IPS-18c (cell line): ENCODE results near the gene SRGAP1.
"Not testable (repeated sequence)": the region's sequence is repeated elsewhere in the genome, so short reads cannot be mapped to it uniquely, and the experiment has no call there.

Experiments
- H3K4me3 ChIP-seq: 2 replicates; pipeline ENCODE4 v1.7.0; 2013; ENCODE audit warnings: low read depth, mild to moderate bottlenecking, low read length, moderate library complexity; ENCODE audit not compliant: insufficient read depth
- H3K9me3 ChIP-seq: one replicate; pipeline ENCODE4 v1.6.1; 2013; ENCODE audit warnings: mild to moderate bottlenecking, low read length, moderate library complexity; ENCODE audit not compliant: control insufficient read depth, insufficient read depth

The SRGAP1 gene

DNA sequence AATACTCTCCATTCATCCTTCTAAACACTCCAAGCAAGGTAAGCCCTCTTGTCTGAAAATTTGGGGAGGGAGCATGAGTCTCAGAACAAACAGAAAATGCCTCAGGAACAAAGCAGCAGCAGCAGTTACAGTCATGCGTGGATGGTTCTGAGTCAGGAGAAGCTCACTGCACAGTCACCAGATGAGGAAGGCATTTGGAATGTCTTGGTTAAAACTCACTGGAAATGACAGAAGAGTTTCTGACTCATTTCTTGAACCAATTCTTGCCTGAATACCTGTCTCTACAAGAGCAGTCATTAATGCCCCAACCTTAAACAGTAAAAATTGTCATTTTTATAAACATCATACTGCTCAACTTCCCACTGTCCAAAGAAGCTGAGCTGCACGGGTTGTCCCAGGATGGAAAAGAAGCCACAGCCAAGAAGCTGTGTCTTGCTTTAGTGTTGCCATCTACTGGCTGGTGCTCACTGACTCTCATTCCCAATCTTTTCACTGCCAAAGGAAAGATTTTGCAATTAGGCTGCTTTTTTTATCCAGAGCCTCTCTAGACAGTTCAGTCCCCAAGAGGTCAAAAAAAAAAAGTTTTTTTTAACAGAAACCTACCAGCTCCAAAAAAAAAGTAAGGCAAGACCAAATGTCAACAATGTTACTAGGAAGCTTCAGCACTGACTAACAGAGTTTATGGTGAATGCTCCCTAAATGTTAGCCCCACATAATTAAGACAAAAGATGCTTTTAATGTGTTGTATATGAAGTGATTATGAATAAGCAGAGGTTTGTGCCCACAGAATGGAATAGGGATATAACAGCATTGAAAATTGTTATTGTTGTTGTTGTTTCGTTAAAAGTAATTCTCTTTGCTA lies 337.2 kb downstream of the SRGAP1 start:
- Histone ChIP-seq H3K9me3 (no peaks in the 10 kb centered on the region), H3K4me3 (no peak overlapping the region)

DNA sequence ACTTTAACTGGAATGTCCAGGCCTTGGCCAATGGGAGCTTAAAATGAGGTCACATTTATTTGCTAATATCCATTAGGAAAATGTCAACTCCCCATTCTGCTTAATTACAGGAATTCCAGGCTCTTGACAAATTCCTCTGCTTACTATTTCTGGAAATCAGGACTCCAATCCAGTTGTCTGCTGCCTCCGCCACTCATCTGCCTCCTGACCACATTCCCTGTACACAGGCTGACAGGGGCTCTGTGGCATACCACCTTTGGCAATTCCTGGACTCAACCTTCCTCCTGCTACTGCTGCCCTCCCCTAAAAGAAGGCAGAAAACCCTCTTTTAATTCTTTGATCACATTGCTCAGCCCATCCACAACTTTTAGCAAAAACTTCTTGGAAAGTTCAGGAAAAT lies 339.7 kb downstream of the SRGAP1 start:
- Histone ChIP-seq H3K4me3 (no peak overlapping the region), H3K9me3 (no peaks in the 10 kb centered on the region)

DNA sequence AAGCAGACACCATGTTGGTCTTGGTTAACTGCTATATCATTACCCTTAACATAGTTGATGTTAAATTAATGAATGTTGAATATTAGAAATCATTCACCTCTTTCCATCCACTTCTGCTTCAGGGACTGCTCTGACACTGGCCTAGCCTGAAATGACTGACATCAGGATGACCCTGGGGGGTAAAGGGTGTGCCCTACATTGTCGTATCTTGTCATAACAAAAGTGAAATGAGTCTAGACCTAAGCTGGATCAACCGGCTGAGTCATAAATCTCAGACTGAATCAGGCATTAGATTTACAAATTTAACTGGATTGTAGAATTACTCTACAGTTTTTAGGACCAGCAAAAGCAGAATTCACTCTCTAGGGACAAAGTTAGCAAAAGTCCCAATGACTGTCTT lies 342.3 kb downstream of the SRGAP1 start:
- Histone ChIP-seq H3K4me3 (no peak overlapping the region), H3K9me3 (no peaks in the 10 kb centered on the region)

DNA sequence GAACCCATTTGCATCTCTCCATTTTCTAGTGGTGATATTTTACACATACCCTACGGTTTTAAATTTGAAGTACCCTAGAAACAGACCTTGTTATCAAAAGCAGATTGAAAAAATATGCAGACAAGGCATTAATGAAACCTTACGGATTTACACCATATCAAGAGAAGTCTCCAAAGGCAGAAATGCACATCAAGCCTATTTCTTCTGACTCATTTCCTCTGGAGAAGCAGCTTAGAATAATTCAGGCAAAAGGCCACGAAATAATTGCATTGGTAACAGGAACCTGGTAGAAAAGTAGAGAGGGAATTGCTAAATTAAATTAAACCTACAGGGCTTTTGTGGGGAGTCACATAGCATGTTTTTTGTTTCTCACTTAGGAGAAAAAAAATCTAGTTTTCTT lies 342.9 kb downstream of the SRGAP1 start:
- Histone ChIP-seq H3K9me3 (no peaks in the 10 kb centered on the region), H3K4me3 (no peak overlapping the region)

DNA sequence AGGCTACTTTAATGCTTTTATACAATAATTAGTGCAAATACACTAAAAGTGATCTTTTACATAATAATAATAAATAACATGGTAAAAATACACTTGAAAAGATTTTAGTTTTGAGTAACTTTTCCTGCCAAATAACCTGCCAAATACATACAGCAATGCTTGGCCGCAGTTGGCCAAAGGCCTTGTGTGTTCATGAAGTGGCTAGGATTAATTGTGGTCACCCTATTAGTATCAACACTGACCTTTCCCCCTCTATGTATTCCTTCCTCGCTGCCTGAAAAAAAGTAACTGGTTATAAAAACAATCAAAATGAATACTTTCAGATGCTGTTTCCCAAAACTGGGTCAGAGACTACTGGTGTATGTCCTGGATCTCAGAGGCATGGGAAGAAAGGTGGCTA lies 343.3 kb downstream of the SRGAP1 start:
- Histone ChIP-seq H3K9me3 (no peaks in the 10 kb centered on the region), H3K4me3 (no peak overlapping the region)

DNA sequence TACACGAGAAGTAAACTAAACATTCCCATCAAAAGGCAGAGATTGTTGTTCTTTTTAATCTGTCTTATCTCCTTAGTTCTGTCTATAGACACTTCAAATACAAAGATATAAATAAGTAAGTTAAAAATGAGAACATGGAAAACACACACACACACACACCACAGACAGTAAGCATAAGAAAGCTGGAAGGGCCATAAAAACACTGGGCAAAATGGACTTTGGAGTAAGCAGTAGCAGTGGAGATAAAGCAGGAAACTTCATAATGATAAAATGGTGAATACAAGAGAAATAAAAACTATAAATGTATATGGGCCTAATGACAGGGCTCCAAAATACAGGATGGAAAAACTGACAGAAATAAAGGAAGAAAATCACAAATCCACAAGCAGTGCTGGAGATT lies 345.0 kb downstream of the SRGAP1 start:
- peaks cover 2% of the 10 kb centered on the region for H3K9me3 ChIP-seq
- no peak overlapping the region for H3K4me3 ChIP-seq

DNA sequence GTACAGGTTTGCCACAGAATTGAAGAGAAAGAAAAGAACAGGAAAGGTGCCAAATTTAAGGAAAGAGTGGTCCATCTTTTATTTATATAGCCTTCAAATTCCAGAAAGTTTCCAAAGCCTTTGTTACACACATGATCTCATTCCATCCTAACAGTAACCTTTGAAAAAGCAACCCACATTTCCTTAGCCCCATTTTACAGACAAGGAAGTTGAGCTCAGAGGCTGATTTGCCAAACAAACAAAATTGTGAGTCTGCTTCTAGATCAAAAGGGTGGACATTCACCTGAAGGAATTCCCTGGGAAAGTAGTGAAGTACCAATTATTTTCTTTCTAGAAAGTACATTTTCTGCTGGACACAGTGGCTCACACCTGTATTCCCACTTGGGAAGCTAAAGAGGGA lies 345.6 kb downstream of the SRGAP1 start:
- Histone ChIP-seq H3K4me3 (no peak overlapping the region), H3K9me3 (peaks cover 2% of the 10 kb centered on the region)

DNA sequence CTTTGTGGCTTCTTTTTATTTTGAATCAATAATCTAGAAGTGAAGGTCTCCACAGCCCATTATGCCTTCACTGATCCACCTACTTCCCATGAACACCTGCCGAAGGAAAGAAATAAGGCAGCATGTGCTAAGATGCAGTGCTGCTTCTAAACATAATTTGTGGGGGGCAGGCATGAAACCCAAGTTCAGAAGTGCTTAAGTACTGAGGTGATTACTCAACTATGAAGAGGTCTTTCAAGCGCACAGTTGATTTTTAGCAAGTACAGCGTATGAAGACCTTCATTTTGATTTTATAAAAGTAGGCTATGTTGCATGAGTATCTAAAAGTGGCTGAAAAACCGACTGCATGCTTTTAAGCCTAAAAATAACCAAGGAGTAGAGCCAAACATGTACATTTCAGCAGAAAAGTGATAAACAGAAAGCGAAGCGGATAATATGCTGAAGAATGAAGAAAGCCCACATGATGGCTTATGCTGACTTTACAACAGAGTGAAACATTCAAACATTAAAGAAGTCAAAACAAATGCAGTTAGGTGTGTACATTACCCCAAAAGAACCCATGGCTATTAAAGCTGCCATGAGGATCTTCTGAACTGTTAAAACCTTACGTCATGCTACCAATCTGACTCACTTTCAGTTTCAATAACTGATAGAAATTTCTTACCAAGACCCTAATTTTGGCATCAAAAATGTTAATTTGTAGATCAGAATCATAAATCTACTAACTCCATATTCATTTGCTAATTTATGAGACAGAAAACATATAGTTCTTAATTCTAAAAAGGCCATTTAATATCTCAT lies 348.3 kb downstream of the SRGAP1 start:
- Histone ChIP-seq H3K4me3 (no peak overlapping the region), H3K9me3 (peaks cover 2% of the 10 kb centered on the region)

DNA sequence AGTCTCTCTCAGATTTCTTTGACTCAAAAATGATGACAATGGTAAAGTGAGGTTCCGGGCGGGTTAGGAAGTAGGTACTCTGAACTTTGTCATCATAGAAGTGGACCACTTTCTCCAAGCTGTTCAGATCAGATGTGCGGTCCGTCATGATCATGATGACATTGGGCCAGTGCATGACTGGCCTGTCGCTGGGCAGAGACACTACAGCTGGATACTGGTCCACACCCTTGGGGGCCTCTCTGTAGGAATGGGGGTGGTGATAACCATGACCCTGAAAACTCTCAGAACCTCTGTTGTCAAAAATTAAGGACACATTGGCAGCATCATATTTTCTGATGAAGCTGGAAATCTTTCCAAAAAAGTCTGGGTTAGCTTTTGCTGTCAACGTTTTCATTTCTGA lies 349.4 kb downstream of the SRGAP1 start:
- no peak overlapping the region for H3K4me3 ChIP-seq
- peaks cover 2% of the 10 kb centered on the region for H3K9me3 ChIP-seq

DNA sequence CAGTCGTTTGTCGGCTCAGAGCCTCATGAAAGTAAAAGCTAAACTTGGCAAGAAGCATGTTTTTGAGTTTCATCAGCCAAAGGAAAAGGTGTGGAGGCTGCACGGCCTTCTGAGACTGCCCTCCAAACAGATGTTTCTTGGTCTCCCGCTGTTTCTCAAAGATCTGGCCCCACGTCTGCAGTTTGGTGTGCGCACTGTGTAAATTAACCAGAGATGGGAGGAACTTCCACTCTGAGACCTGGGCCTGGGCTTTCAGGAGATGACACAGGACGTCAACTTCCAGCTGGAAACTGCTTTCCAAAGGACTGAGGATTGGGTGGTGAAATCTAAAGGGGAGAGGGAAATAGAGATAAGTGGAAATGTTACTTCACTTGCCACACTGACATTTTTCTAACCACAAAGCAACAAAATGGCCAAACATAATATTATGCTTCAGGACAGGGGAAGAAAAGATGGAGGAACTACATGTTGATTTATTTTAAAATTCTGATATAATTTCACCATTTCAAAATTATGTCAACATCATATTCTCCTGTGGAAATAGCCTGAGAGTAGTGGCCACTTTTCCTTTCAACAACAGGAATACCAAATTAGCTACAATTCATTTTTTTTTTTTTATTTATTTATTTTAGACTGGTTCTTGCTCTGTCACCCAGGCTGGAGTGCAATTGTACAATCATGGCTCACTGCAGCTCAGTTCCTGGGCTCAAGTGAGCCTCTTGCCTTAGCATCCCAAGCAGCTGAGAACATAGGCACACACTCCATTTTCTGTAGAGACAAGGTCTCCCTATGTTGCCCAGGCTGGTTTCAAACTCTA lies 350.0 kb downstream of the SRGAP1 start:
- Histone ChIP-seq H3K9me3 (peaks cover 2% of the 10 kb centered on the region), H3K4me3 (no peak overlapping the region)

DNA sequence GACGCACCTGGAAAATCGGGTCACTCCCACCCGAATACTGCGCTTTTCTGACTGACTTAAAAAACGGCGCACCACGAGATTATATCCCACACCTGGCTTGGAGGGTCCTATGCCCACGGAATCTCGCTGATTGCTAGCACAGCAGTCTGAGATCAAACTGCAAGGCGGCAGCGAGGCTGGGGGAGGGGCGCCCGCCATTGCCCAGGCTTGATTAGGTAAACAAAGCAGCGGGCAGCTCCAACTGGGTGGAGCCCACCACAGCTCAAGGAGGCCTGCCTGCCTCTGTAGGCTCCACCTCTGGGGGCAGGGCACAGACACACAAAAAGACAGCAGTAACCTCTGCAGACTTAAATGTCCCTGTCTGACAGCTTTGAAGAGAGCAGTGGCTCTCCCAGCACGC lies 351.3 kb downstream of the SRGAP1 start:
- H3K9me3 ChIP-seq, H3K4me3 ChIP-seq: not testable (repeated sequence)

DNA sequence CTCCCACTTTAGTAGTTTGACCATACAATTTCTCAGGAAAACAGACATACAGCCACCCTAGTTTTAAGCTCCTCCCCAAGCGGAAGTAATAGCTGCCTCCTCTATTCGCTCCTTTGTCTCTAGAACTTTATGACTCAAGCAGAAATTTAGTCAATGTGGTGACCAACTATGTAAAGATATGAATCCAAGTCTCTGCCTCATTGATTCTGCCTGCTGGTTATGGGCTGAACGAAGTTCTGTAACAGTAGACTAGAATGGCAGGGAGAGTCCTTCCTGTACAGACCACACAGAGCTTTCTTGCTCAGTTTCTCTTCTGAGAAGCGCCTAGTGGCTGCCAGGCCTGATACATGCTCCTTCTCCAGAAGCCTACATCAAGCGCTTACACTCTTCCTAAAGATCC lies 358.5 kb downstream of the SRGAP1 start:
- Histone ChIP-seq H3K4me3 (no peak overlapping the region), H3K9me3 (no peaks in the 10 kb centered on the region)

DNA sequence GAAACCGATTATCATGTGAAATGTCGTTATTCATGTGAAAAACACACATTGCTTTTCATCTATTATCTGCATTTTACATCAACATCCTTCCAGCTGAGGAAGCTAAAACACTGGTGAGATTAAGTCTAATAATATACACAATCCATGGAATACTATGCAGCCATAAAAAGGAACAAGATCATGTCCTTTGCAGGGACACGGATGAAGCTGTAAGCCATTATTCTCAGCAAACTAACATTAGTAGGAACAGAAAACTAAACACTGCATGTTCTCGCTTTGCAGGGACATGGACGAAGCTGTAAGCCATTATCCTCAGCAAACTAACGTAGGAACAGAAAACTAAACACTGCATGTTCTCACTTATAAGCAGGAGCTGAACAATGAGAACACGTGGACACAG lies 359.3 kb downstream of the SRGAP1 start:
- Histone ChIP-seq H3K9me3 (no peaks in the 10 kb centered on the region), H3K4me3 (no peak overlapping the region)

DNA sequence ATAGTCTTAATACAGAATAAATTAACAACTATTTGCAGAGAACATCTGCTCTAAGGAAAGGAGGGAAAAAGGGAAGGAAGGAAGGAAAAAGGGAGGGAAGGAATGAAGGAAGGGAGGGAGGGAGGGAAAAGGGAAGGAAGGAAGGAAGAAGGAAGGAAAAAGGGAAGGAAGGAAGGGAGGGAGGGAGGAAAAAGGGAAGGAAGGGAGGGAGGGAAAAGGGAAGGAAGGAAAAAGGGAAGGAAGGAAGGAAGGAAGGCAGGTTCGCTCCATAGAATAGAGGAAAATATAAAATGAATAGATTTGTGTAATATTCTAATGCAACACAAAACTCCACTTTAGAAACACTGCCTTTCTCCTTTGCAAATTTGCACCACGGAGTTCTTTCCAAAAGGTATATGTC lies 361.0 kb downstream of the SRGAP1 start:
- H3K9me3 ChIP-seq, result no peaks in the 10 kb centered on the region
- H3K4me3 ChIP-seq, result no peak overlapping the region

DNA sequence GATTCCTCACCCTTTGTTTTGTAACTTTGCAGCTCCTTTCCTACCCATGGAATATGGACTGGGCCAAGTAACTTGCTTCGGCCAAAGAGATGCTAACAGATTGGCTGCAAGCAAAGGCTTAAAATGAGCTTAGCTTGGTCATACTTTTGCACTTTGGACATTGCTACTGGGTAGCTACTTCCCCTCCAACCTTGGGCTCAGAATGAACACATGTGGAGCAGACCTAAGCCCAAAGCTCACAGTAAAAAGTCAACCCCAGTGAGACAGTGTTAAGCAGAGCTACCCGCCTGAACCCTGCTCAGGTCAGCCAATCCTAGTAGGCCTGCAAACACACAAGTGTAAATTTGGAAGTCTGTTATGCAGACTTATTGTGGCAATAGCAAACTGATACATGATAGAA lies 363.0 kb downstream of the SRGAP1 start:
- Histone ChIP-seq H3K4me3 (no peak overlapping the region), H3K9me3 (no peaks in the 10 kb centered on the region)
